ENCODE results near the gene TMEM44. TPM values are rescaled to one million over a fixed set of nuclear protein-coding genes. Genes with fewer than 3 reads are reported as not detected.

TMEM44 gene
- total and polyA plus RNA-seq, 3 experiments from 2014 or later: 2.6 to 5.7 (median 3.0) TPM

- Histone ChIP-seq H3K27ac (ENCODE audit: low read depth, low read length) (peak overlapping the region; percentile 89), H3K4me1 (ENCODE audit: insufficient read depth, low read length) (peaks cover 13% of the 10 kb centered on the region), H3K36me3 (ENCODE audit: insufficient read depth, low read length) (no peaks in the 10 kb centered on the region), H3K27me3 (ENCODE audit: insufficient read depth, low read length, poor library complexity, severe bottlenecking) (no peaks in the 10 kb centered on the region), H3K4me3 (ENCODE audit: low read length) (peak overlapping the region; percentile 89), H3K9me3 (ENCODE audit: low read length) (no peaks in the 10 kb centered on the region)
- DNase-seq: no peak
- peaks cover 0 to 12% (median 3%) of the 10 kb centered on the region in 3 donors for H3K36me3 Mint-ChIP-seq
- ChIA-PET CTCF (interaction anchor here (1.0 to 1.6 kb wide), 3 partner anchors 9 to 112 kb away, joined by 3 to 8 read pairs (median 4); no protein-coding TSS in a partner anchor), POLR2A (interaction anchor here (1.2 to 2.3 kb wide), 5 partner anchors 28 to 187 kb away, joined by 4 to 7 read pairs (median 7); no protein-coding TSS in a partner anchor)
- H3K4me1 Mint-ChIP-seq: peaks cover 15 to 19% (median 17%) of the 10 kb centered on the region in 3 donors
- H3K9me3 Mint-ChIP-seq: peaks cover 0 to 8% (median 4%) of the 10 kb centered on the region in 5 donors
- no peaks in the 10 kb centered on the region for H3K27me3 Mint-ChIP-seq
- H3K4me3 Mint-ChIP-seq: peak overlapping the region; percentile 92 to 97 (median 93)
- peak overlapping the region; percentile 94 to 99 (median 97) for H3K27ac Mint-ChIP-seq
Measured at GRCh38 chr3:194584320-194584776, 48.9 kb downstream of the TMEM44 start.

GRCh38 chr3:194582196-194582905, 50.9 kb downstream of the TMEM44 start:
- H3K4me3 ChIP-seq (ENCODE audit: low read length): no peak overlapping the region
- ChIA-PET POLR2A (interaction anchor here (0.5 to 2.3 kb wide), 2 partner anchors 95 to 102 kb away, joined by 3 to 7 read pairs; no protein-coding TSS in a partner anchor), CTCF (interaction anchor here (1.0 to 1.7 kb wide), 3 partner anchors 11 to 110 kb away, joined by 3 to 8 read pairs (median 5); no protein-coding TSS in a partner anchor)
- H3K27me3 ChIP-seq (ENCODE audit: insufficient read depth, low read length, poor library complexity, severe bottlenecking): no peaks in the 10 kb centered on the region
- no peak for DNase-seq
- no peak overlapping the region for H3K27ac ChIP-seq (ENCODE audit: low read depth, low read length)
- peaks cover 13% of the 10 kb centered on the region for H3K4me1 ChIP-seq (ENCODE audit: insufficient read depth, low read length)
- H3K36me3 ChIP-seq (ENCODE audit: insufficient read depth, low read length): no peaks in the 10 kb centered on the region
- Mint-ChIP-seq H3K36me3 (peaks cover 0 to 7% (median 0%) of the 10 kb centered on the region in 3 donors), H3K4me3 (peak overlapping the region; percentile 47 to 97 (median 84)), H3K27ac (peak overlapping the region in 7 of 8 donors; percentile 47 to 94 (median 61)), H3K27me3 (no peaks in the 10 kb centered on the region), H3K9me3 (peaks cover 0 to 8% (median 4%) of the 10 kb centered on the region in 5 donors), H3K4me1 (peaks cover 15 to 19% (median 17%) of the 10 kb centered on the region in 3 donors)
- H3K9me3 ChIP-seq (ENCODE audit: low read length): no peaks in the 10 kb centered on the region

DNA sequence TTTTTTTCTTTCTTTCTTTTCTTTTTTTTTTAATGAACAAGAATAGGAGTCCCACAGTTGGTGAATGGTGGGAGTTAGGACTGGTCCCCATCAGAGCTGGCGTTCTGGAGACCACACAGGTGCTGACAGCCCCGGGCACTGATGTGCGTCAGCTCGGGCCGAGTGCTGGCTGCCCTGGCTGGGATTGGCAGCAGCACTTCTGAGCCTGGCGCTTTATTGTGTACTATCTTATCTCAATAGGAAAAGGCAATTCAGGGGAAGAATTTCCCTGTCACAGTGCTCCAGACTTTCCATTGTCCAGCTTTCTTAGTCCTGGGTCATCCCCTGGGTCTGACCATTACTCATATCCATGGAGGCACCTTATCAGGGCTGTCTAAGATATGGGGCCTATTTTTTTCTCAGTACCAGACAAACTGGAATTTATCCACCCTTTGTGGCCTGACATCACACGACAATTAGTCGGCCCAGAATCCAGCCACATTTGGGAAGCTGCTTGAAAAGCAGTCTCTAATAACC, 54.1 kb downstream of the TMEM44 start:
- CTCF ChIA-PET: no interaction called here
- Mint-ChIP-seq H3K27me3 (peaks cover 5 to 11% of the 10 kb centered on the region in 2 donors), H3K36me3 (peaks cover 0 to 3% (median 0%) of the 10 kb centered on the region in 3 donors), H3K27ac (no peak overlapping the region), H3K4me1 (peaks cover 3% of the 10 kb centered on the region in 3 donors), H3K9me3 (peaks cover 0 to 3% (median 0%) of the 10 kb centered on the region in 5 donors), H3K4me3 (peak overlapping the region in 1 of 7 donors; percentile 37)
- DNase-seq: no peak
- POLR2A ChIA-PET: no interaction called here
- Histone ChIP-seq H3K36me3 (ENCODE audit: insufficient read depth, low read length) (no peaks in the 10 kb centered on the region), H3K4me3 (ENCODE audit: low read length) (no peak overlapping the region), H3K27ac (ENCODE audit: low read depth, low read length) (no peak overlapping the region), H3K4me1 (ENCODE audit: insufficient read depth, low read length) (peaks cover 6% of the 10 kb centered on the region), H3K9me3 (ENCODE audit: low read length) (no peaks in the 10 kb centered on the region), H3K27me3 (ENCODE audit: insufficient read depth, low read length, poor library complexity, severe bottlenecking) (no peaks in the 10 kb centered on the region)

- H3K9me3 Mint-ChIP-seq: peaks cover 0 to 3% (median 0%) of the 10 kb centered on the region in 5 donors
- peaks cover 2% of the 10 kb centered on the region for H3K4me1 ChIP-seq (ENCODE audit: insufficient read depth, low read length)
- no peak overlapping the region for H3K4me3 ChIP-seq (ENCODE audit: low read length)
- ChIA-PET CTCF (no interaction called here), POLR2A (no interaction called here)
- peak overlapping the region in 1 of 7 donors; percentile 37 for H3K4me3 Mint-ChIP-seq
- H3K27me3 ChIP-seq (ENCODE audit: insufficient read depth, low read length, poor library complexity, severe bottlenecking): peaks cover 4% of the 10 kb centered on the region
- no peak for DNase-seq
- no peaks in the 10 kb centered on the region for H3K36me3 ChIP-seq (ENCODE audit: insufficient read depth, low read length)
- H3K27ac Mint-ChIP-seq: peak overlapping the region in 4 of 8 donors; percentile 23 to 88 (median 55)
- H3K9me3 ChIP-seq (ENCODE audit: low read length): no peaks in the 10 kb centered on the region
- H3K27me3 Mint-ChIP-seq: peaks cover 14 to 16% of the 10 kb centered on the region in 2 donors
- H3K4me1 Mint-ChIP-seq: no peaks in the 10 kb centered on the region
- no peaks in the 10 kb centered on the region for H3K36me3 Mint-ChIP-seq
- no peak overlapping the region for H3K27ac ChIP-seq (ENCODE audit: low read depth, low read length)
Measured at GRCh38 chr3:194577986-194578905, 55.0 kb downstream of the TMEM44 start.

DNA sequence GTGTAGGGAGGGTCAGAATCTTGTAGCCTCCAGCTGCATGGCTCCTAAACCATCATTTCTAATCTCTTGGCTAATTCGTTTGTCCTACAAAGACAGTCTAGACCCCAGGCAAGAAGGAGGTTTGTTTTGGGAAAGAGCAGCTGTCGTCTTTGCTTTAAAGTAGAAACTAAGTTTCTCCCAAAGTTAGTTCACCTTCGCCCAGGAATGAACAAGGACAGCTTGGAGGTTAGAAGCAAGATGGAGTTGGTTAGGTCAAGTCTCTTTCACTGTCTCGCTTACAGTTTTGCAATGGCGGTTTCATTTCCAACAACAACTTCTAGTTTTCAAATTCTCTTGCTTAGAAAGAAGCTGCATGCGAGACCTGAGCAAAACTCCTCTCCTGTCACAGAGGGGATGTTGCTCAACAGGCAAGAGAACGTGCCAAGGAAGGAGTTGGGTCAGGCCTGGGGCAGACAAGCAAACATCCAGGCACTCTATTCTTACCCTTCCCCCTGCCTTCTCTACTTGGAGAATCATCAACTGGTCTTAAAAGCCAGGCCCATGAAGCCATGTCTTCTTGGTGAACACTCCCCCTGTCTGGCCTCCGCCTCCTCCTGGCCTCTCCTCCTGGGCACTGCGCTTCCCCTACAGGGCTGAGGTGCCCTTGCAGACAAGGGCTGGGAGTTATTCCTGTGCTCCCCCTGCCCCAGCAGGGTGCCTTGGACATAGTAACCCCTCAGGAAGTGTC, 57.6 kb downstream of the TMEM44 start:
- CTCF ChIA-PET: interaction anchor here (1.0 to 1.4 kb wide), 2 partner anchors 20 to 103 kb away, joined by 3 to 4 read pairs; no protein-coding TSS in a partner anchor
- H3K4me1 Mint-ChIP-seq: peaks cover 0 to 1% (median 0%) of the 10 kb centered on the region in 3 donors
- DNase-seq: no peak
- peaks cover 0 to 3% (median 0%) of the 10 kb centered on the region in 5 donors for H3K9me3 Mint-ChIP-seq
- no peak overlapping the region for H3K27ac Mint-ChIP-seq
- H3K4me3 ChIP-seq (ENCODE audit: low read length): no peak overlapping the region
- H3K4me1 ChIP-seq (ENCODE audit: insufficient read depth, low read length): no peaks in the 10 kb centered on the region
- POLR2A ChIA-PET: no interaction called here
- H3K4me3 Mint-ChIP-seq: no peak overlapping the region
- peaks cover 27 to 36% of the 10 kb centered on the region in 2 donors for H3K27me3 Mint-ChIP-seq
- H3K36me3 Mint-ChIP-seq: no peaks in the 10 kb centered on the region
- H3K36me3 ChIP-seq (ENCODE audit: insufficient read depth, low read length): no peaks in the 10 kb centered on the region
- H3K9me3 ChIP-seq (ENCODE audit: low read length): no peaks in the 10 kb centered on the region
- peaks cover 11% of the 10 kb centered on the region for H3K27me3 ChIP-seq (ENCODE audit: insufficient read depth, low read length, poor library complexity, severe bottlenecking)
- no peak overlapping the region for H3K27ac ChIP-seq (ENCODE audit: low read depth, low read length)

GRCh38 chr3:194574639-194575483, 58.4 kb downstream of the TMEM44 start:
- H3K4me1 Mint-ChIP-seq: peaks cover 0 to 1% (median 0%) of the 10 kb centered on the region in 3 donors
- POLR2A ChIA-PET: no interaction called here

More at GRCh38 chr3:194574639-194575483, 58.4 kb downstream of the TMEM44 start:
- no peak overlapping the region for H3K4me3 Mint-ChIP-seq
- H3K27ac ChIP-seq (ENCODE audit: low read depth, low read length): no peak overlapping the region
- no peak overlapping the region for H3K4me3 ChIP-seq (ENCODE audit: low read length)
- H3K27me3 ChIP-seq (ENCODE audit: insufficient read depth, low read length, poor library complexity, severe bottlenecking): peaks cover 11% of the 10 kb centered on the region
- CTCF ChIA-PET: interaction anchor here (0.7 to 1.4 kb wide), 4 partner anchors 19 to 104 kb away, joined by 3 to 5 read pairs (median 4); no protein-coding TSS in a partner anchor
- H3K9me3 ChIP-seq (ENCODE audit: low read length): no peaks in the 10 kb centered on the region
- no peaks in the 10 kb centered on the region for H3K36me3 Mint-ChIP-seq
- H3K27ac Mint-ChIP-seq: no peak overlapping the region
- H3K9me3 Mint-ChIP-seq: peaks cover 0 to 3% (median 0%) of the 10 kb centered on the region in 5 donors
- H3K27me3 Mint-ChIP-seq: peaks cover 29 to 39% of the 10 kb centered on the region in 2 donors
- DNase-seq: no peak
- no peaks in the 10 kb centered on the region for H3K36me3 ChIP-seq (ENCODE audit: insufficient read depth, low read length)
- no peaks in the 10 kb centered on the region for H3K4me1 ChIP-seq (ENCODE audit: insufficient read depth, low read length)

All from CD8-positive, alpha-beta memory T cell (primary cell).